ENCODE results near the gene NKAIN1.
"Not testable (repeated sequence)": the region's sequence is repeated elsewhere in the genome, so short reads cannot be mapped to it uniquely, and the experiment has no call there.

The NKAIN1 gene

GRCh38 chr1:31193729-31194128, 46.0 kb downstream of the NKAIN1 start:
- DNase-seq: no peak

GRCh38 chr1:31191281-31191680, 48.4 kb downstream of the NKAIN1 start:
- DNase-seq: no peak

GRCh38 chr1:31189696-31190674, 49.7 kb downstream of the NKAIN1 start:
- DNase-seq: no peak

- DNase-seq: peak; percentile 40 to 66 (median 58)
Measured at GRCh38 chr1:31183927-31184554, 55.6 kb downstream of the NKAIN1 start.

GRCh38 chr1:31183126-31183525, 56.6 kb downstream of the NKAIN1 start:
- DNase-seq: peak in 1 of 4 experiments; percentile 22

- DNase-seq: peak; percentile 82 to 86 (median 86)
Measured at GRCh38 chr1:31182352-31182751, 57.3 kb downstream of the NKAIN1 start.

GRCh38 chr1:31181515-31182343, 58.0 kb downstream of the NKAIN1 start:
- peak; percentile 56 to 85 (median 74) for DNase-seq

GRCh38 chr1:31180338-31180737, 59.3 kb downstream of the NKAIN1 start:
- DNase-seq: no peak

- DNase-seq: not testable (repeated sequence)
Measured at GRCh38 chr1:31176291-31176690, 63.4 kb downstream of the NKAIN1 start.

GRCh38 chr1:31170486-31170735, 69.3 kb downstream of the NKAIN1 start:
- no peak for DNase-seq

GRCh38 chr1:31166462-31166861, 73.2 kb downstream of the NKAIN1 start:
- DNase-seq: no peak

GRCh38 chr1:31164291-31164690, 75.4 kb downstream of the NKAIN1 start:
- no peak for DNase-seq

- DNase-seq: no peak
Measured at GRCh38 chr1:31163866-31164265, 75.8 kb downstream of the NKAIN1 start.

GRCh38 chr1:31161571-31161970, 78.1 kb downstream of the NKAIN1 start:
- DNase-seq: no peak

GRCh38 chr1:31159869-31160611, 79.6 kb downstream of the NKAIN1 start:
- no peak for DNase-seq

GRCh38 chr1:31159323-31159722, 80.4 kb downstream of the NKAIN1 start:
- no peak for DNase-seq

- DNase-seq: peak; percentile 85 to 95 (median 90)
Measured at GRCh38 chr1:31155216-31155806, 84.4 kb downstream of the NKAIN1 start.

GRCh38 chr1:31154632-31155215, 85.0 kb downstream of the NKAIN1 start:
- DNase-seq: peak; percentile 78 to 94 (median 87)

GRCh38 chr1:31154000-31154631, 85.6 kb downstream of the NKAIN1 start:
- DNase-seq: no peak

GRCh38 chr1:31153423-31153822, 86.3 kb downstream of the NKAIN1 start:
- DNase-seq: no peak

- DNase-seq: peak; percentile 11 to 51 (median 34)
Measured at GRCh38 chr1:31152181-31152795, 87.4 kb downstream of the NKAIN1 start.
